ENCODE data around the gene ETNPPL.

DNA sequence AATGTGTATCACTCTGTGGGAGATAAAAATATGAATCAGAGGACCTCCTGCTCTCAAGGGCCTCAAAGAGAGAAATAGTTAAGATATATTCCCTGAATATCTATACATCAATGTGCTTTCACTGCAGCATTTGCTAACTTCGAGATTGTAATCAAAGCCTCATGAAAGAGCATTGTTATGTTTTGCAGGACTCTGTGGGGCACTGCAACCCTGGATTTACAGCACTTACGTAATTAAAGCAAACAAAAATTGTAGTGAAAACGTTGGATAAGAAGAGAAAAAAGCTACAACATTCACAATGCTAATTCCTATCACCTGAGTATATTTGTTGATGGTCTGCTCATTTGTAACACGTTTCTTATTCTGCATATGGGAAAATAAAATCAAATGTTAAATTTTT lies 48.0 kb downstream of the ETNPPL start:
- TF ChIP-seq, protein P1, sequence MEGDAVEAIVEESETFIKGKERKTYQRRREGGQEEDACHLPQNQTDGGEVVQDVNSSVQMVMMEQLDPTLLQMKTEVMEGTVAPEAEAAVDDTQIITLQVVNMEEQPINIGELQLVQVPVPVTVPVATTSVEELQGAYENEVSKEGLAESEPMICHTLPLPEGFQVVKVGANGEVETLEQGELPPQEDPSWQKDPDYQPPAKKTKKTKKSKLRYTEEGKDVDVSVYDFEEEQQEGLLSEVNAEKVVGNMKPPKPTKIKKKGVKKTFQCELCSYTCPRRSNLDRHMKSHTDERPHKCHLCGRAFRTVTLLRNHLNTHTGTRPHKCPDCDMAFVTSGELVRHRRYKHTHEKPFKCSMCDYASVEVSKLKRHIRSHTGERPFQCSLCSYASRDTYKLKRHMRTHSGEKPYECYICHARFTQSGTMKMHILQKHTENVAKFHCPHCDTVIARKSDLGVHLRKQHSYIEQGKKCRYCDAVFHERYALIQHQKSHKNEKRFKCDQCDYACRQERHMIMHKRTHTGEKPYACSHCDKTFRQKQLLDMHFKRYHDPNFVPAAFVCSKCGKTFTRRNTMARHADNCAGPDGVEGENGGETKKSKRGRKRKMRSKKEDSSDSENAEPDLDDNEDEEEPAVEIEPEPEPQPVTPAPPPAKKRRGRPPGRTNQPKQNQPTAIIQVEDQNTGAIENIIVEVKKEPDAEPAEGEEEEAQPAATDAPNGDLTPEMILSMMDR (IDR thresholded peaks at IDR 0.05; ENCODE audit: borderline replicate concordance, extremely low read depth, low read length, poor library complexity, severe bottlenecking) = no peak
- no peak for TF ChIP-seq EZH2 (IDR thresholded peaks at IDR 0.05; ENCODE audit: borderline replicate concordance, low read depth, low read length, severe bottlenecking)

Data from DND-41 (cell line).